K562 (cell line): ENCODE data around the gene TRPM2. TPM values are rescaled to one million over a fixed set of nuclear protein-coding genes. Genes with fewer than 3 reads are reported as not detected.
A peak's percentile ranks its signal among the peaks of the same experiment; 100 is the strongest.

ENCODE experiments used
- CBX1 ChIP-seq: sonication (generic); IDR thresholded peaks from 2 replicates; pipeline ENCODE4 v1.6.1; 2016; ENCODE audit warnings: antibody characterized with exemption, low read depth, mild to moderate bottlenecking
- CHD1 ChIP-seq: fragments of 200-600 bp; sonication (generic); IDR thresholded peaks from one replicate; pipeline ENCODE4 v1.6.1; 2012; ENCODE audit warnings: mild to moderate bottlenecking, moderate library complexity, low read length, inconsistent platforms
- KHSRP ChIP-seq: fragments of 450-650 bp; IDR thresholded peaks from 2 replicates; pipeline ENCODE4 v1.6.1; 2017
- KLF1 ChIP-seq: fragments of 450-650 bp; IDR thresholded peaks from 2 replicates; pipeline ENCODE4 v1.6.1; 2016; ENCODE audit warnings: missing genetic modification characterization, missing compliant biosample characterization
- LCOR ChIP-seq: sonication (generic); formaldehyde crosslinking; IDR thresholded peaks from 2 replicates; pipeline ENCODE4 v1.8.0; 2022; ENCODE audit warnings: mild to moderate bottlenecking, missing genetic modification reagents
- NRF1 ChIP-seq, 2 experiments: fragments of 450-650 bp; IDR thresholded peaks in 1 of 2; conservative IDR thresholded peaks in 1 of 2; 2 replicates each; pipeline ENCODE4 v1.6.1; 2014; ENCODE audit warnings: mild to moderate bottlenecking in 2 of 2
- POLR2G ChIP-seq: fragments of 200-400 bp; formaldehyde crosslinking; IDR thresholded peaks from 2 replicates; pipeline ENCODE4 v1.6.1; 2017; ENCODE audit warnings: low read depth, mild to moderate bottlenecking, antibody characterized with exemption, low read length, moderate library complexity
- TRIM28 ChIP-seq: fragments of 450-650 bp; IDR thresholded peaks from 2 replicates; pipeline ENCODE4 v1.6.1; 2017
- YBX1 ChIP-seq: fragments of 450-650 bp; IDR thresholded peaks from 2 replicates; pipeline ENCODE4 v1.7.1; 2016; ENCODE audit warnings: mild to moderate bottlenecking
- ZC3H11A ChIP-seq: IDR thresholded peaks from 2 replicates; pipeline ENCODE4 v1.6.1; 2012; ENCODE audit warnings: low read depth, low read length, improper control_type of control experiment
- ZEB2 ChIP-seq: fragments of 450-650 bp; IDR thresholded peaks from 2 replicates; pipeline ENCODE4 v1.6.1; 2016
- polyA plus RNA-seq, 8 experiments: library from polyadenylated mRNA; depleted of rRNA in 4 of 8; stranded (reverse) in 5 of 8; unstranded in 3 of 8; fragments of >200 nt; fragmentation: Nextera tagmentation in 2 of 8; fragmentation: Illumina TruSeq in 1 of 8; extraction: Ambion mirVana in 2 of 8; extraction: Trizol in 1 of 8; gene quantifications; 2 replicates each; pipeline versions ENCODE4 v1.2.1 to v1.2.3, GENCODE V29; 2011 to 2014; ENCODE audit warnings: inconsistent platforms in 1 of 8, missing spikeins in 1 of 8
- total RNA-seq, 7 experiments: library from RNA; depleted of rRNA in 6 of 7; stranded (reverse); fragments of >200 nt in 6 of 7; fragmentation: Illumina TruSeq in 2 of 7; extraction: Trizol in 2 of 7; gene quantifications; 2 replicates each; pipeline versions ENCODE4 v1.2.1 to v1.2.3, GENCODE V29; 2011 to 2021; ENCODE audit warnings: low replicate concordance in 1 of 7
- TF ChIP-seq, protein P1 (sequence below): conservative IDR thresholded peaks from 2 replicates; pipeline ENCODE4 v1.6.1; 2011; ENCODE audit warnings: low read depth, mild to moderate bottlenecking, low read length; ENCODE audit not compliant: control insufficient read depth
- TF ChIP-seq, protein P2 (sequence below): fragments of 250-450 bp; sonication (Bioruptor Pico); IDR thresholded peaks from 2 replicates; pipeline ENCODE4 v1.5.1; 2021; ENCODE audit warnings: mild to moderate bottlenecking
- TF ChIP-seq, protein P3 (sequence below): fragments of 450-650 bp; IDR thresholded peaks from 2 replicates; pipeline ENCODE4 v1.6.1; 2014; ENCODE audit warnings: low read depth, mild to moderate bottlenecking, moderate library complexity, borderline replicate concordance
- TF ChIP-seq, protein P4 (sequence below): fragments of 450-650 bp; IDR thresholded peaks from one replicate; pipeline ENCODE4 v1.6.1; 2018; ENCODE audit warnings: mild to moderate bottlenecking, moderate library complexity; ENCODE audit not compliant: partially characterized antibody
- TF ChIP-seq, protein P5 (sequence below): fragments of 250-450 bp; sonication (Bioruptor Pico); IDR thresholded peaks from 2 replicates; pipeline ENCODE4 v1.4.0; 2020; ENCODE audit warnings: mild to moderate bottlenecking, moderate library complexity
- TF ChIP-seq, protein P6 (sequence below): fragments of 250-450 bp; sonication (Bioruptor Pico); IDR thresholded peaks from 2 replicates; pipeline ENCODE4 v1.5.0; 2020; ENCODE audit warnings: mild to moderate bottlenecking, borderline replicate concordance

The TRPM2 gene
- total and polyA plus RNA-seq, 9 of the 15 experiments (the other 6 are each of a cell fraction or from before 2014, with no cell fraction given): 0.33 to 2.1 (median 0.98) TPM; not detected in 2

DNA sequence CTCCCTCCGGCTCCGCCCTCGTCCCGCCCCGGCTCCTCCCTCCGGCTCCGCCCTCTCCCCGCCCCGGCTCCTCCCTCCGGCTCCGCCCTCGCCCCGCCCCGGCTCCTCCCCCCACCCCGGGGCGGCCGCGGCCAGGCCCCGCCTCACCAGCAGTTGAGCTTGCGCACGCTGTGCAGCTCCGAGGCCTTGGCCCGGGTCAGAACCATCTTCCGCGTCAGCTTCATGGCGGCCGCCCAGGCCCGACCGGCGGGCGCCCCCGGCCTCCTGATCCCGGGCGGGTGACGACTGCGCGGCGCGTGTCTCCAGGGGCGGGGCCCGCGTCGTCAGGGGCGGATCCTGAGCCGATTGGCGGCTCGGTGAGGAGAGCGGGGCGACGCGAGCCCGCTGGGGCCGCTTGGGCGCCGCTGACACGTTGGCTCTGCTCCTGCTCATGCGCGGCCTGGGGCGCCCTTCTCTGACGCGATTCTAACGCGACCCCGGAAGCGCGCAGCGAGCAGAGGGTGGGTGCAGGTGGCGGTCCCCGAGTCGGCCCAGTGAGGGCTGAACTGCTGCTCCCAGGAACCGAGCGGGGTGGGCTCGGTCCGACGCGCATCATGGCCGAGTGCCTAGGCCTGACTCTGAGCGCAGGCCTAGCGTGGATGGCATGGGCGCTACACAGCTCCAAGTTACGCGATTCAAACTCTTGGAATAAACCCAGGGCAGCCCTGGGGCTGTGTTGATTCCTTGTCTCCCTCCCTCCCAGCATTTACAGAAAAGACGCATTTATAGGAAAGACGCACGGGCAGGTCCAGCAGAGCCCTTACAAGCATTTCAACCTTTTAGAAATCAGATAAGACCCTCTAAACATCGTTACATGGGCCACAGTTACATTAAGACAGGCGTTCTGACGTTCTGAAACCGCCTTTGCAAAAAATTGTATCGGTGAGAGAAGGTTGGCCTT, 14.2 kb upstream of the TRPM2 start, which contains the start of gene CFAP410 (continued):
- TF ChIP-seq, protein P1, sequence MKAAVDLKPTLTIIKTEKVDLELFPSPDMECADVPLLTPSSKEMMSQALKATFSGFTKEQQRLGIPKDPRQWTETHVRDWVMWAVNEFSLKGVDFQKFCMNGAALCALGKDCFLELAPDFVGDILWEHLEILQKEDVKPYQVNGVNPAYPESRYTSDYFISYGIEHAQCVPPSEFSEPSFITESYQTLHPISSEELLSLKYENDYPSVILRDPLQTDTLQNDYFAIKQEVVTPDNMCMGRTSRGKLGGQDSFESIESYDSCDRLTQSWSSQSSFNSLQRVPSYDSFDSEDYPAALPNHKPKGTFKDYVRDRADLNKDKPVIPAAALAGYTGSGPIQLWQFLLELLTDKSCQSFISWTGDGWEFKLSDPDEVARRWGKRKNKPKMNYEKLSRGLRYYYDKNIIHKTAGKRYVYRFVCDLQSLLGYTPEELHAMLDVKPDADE: peak; percentile 88
- TF ChIP-seq, protein P2, sequence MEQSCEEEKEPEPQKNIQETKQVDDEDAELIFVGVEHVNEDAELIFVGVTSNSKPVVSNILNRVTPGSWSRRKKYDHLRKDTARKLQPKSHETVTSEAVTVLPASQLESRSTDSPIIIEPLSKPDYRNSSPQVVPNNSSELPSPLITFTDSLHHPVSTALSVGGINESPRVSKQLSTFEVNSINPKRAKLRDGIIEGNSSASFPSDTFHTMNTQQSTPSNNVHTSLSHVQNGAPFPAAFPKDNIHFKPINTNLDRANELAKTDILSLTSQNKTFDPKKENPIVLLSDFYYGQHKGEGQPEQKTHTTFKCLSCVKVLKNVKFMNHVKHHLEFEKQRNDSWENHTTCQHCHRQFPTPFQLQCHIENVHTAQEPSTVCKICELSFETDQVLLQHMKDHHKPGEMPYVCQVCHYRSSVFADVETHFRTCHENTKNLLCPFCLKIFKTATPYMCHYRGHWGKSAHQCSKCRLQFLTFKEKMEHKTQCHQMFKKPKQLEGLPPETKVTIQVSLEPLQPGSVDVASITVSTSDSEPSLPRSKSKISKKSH (CRISPR knock-in tag): no peak
- TF ChIP-seq KHSRP (peak; percentile 90), POLR2G (peak; percentile 92), YBX1 (no peak), KLF1 (tag) (peak; percentile 64; the same call in 1 of the 2 replicates), ZC3H11A (no peak), NRF1 (conservative IDR thresholded peaks at IDR 0.05 in 1 of 2, IDR thresholded peaks at IDR 0.05 in 1 of 2) (peak; percentile 97 to 98), CBX1 (no peak; the same call in 1 of the 2 replicates), ZEB2 (no peak), TRIM28 (no peak), CHD1 (peak; percentile 95), LCOR (CRISPR knock-in tag) (0 out of 2 replicates have a peak, but pooled peaks have one; percentile 28)
- TF ChIP-seq, protein P3, sequence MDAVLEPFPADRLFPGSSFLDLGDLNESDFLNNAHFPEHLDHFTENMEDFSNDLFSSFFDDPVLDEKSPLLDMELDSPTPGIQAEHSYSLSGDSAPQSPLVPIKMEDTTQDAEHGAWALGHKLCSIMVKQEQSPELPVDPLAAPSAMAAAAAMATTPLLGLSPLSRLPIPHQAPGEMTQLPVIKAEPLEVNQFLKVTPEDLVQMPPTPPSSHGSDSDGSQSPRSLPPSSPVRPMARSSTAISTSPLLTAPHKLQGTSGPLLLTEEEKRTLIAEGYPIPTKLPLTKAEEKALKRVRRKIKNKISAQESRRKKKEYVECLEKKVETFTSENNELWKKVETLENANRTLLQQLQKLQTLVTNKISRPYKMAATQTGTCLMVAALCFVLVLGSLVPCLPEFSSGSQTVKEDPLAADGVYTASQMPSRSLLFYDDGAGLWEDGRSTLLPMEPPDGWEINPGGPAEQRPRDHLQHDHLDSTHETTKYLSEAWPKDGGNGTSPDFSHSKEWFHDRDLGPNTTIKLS: peak; percentile 100
- TF ChIP-seq, protein P4, sequence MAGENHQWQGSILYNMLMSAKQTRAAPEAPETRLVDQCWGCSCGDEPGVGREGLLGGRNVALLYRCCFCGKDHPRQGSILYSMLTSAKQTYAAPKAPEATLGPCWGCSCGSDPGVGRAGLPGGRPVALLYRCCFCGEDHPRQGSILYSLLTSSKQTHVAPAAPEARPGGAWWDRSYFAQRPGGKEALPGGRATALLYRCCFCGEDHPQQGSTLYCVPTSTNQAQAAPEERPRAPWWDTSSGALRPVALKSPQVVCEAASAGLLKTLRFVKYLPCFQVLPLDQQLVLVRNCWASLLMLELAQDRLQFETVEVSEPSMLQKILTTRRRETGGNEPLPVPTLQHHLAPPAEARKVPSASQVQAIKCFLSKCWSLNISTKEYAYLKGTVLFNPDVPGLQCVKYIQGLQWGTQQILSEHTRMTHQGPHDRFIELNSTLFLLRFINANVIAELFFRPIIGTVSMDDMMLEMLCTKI: no peak
- TF ChIP-seq, protein P5, sequence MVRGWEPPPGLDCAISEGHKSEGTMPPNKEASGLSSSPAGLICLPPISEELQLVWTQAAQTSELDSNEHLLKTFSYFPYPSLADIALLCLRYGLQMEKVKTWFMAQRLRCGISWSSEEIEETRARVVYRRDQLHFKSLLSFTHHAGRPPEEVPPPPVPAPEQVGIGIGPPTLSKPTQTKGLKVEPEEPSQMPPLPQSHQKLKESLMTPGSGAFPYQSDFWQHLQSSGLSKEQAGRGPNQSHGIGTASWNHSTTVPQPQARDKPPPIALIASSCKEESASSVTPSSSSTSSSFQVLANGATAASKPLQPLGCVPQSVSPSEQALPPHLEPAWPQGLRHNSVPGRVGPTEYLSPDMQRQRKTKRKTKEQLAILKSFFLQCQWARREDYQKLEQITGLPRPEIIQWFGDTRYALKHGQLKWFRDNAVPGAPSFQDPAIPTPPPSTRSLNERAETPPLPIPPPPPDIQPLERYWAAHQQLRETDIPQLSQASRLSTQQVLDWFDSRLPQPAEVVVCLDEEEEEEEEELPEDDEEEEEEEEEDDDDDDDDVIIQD (CRISPR knock-in tag): 0 out of 2 replicates have a peak, but pooled peaks have one; percentile 53
- TF ChIP-seq, protein P6, sequence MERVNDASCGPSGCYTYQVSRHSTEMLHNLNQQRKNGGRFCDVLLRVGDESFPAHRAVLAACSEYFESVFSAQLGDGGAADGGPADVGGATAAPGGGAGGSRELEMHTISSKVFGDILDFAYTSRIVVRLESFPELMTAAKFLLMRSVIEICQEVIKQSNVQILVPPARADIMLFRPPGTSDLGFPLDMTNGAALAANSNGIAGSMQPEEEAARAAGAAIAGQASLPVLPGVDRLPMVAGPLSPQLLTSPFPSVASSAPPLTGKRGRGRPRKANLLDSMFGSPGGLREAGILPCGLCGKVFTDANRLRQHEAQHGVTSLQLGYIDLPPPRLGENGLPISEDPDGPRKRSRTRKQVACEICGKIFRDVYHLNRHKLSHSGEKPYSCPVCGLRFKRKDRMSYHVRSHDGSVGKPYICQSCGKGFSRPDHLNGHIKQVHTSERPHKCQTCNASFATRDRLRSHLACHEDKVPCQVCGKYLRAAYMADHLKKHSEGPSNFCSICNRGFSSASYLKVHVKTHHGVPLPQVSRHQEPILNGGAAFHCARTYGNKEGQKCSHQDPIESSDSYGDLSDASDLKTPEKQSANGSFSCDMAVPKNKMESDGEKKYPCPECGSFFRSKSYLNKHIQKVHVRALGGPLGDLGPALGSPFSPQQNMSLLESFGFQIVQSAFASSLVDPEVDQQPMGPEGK: no peak
